Measurements from ENCODE around the gene LDB1. TPM values are rescaled to one million over a fixed set of nuclear protein-coding genes. Genes with fewer than 3 reads are reported as not detected.

The LDB1 gene
- total and polyA plus RNA-seq, 11 donors = 29.5 to 63.2 (median 45.7) TPM

- Histone ChIP-seq H3K9me3 (no peaks in the 10 kb centered on the region), H3K27me3 (no peaks in the 10 kb centered on the region), H3K4me3 (no peak overlapping the region), H3K4me1 (peaks cover 0 to 40% (median 34%) of the 10 kb centered on the region in 12 donors), H3K36me3 (peaks cover 3 to 57% (median 55%) of the 10 kb centered on the region in 9 donors), H3K27ac (no peak overlapping the region)
- TF ChIP-seq CTCF (IDR thresholded peaks at IDR 0.05) = no peak
- no peak for TF ChIP-seq POLR2A (IDR thresholded peaks at IDR 0.05)
- DNase-seq = no peak
- ATAC-seq = no peak
- intact Hi-C loops (cut with DNase I) = loop anchor here in 1 of 10 donors (5.0 kb wide), 1 partner anchor 39 kb away; no protein-coding TSS in a partner anchor
- 91 to 94% (median 93%) methylated on average over 11 to 12 of the region's 12 CpGs for WGBS, 4 donors
Measured at GRCh38 chr10:102111276-102111675, 8.9 kb downstream of the LDB1 start.

GRCh38 chr10:102109166-102110116 is 10.7 kb downstream of the LDB1 start:
- Histone ChIP-seq H3K36me3 (peaks cover 3 to 63% (median 55%) of the 10 kb centered on the region in 9 donors), H3K4me3 (no peak overlapping the region), H3K27me3 (no peaks in the 10 kb centered on the region), H3K27ac (no peak overlapping the region), H3K4me1 (peaks cover 0 to 25% (median 21%) of the 10 kb centered on the region in 12 donors), H3K9me3 (no peaks in the 10 kb centered on the region)
- TF ChIP-seq CTCF (IDR thresholded peaks at IDR 0.05) = no peak
- TF ChIP-seq POLR2A (IDR thresholded peaks at IDR 0.05) = no peak
- ATAC-seq = no peak
- intact Hi-C loops (cut with DNase I) = loop anchor here in 1 of 10 donors (5.0 kb wide), 1 partner anchor 37 kb away; no protein-coding TSS in a partner anchor
- DNase-seq = no peak
- WGBS, 4 donors = 87 to 89% (median 88%) methylated on average over 24 of the region's 24 CpGs

- Histone ChIP-seq H3K9me3 (no peaks in the 10 kb centered on the region), H3K4me1 (peaks cover 0 to 2% (median 0%) of the 10 kb centered on the region in 12 donors), H3K27ac (no peak overlapping the region), H3K4me3 (no peak overlapping the region), H3K36me3 (peaks cover 3 to 67% (median 57%) of the 10 kb centered on the region in 9 donors), H3K27me3 (no peaks in the 10 kb centered on the region)
- no peak for TF ChIP-seq CTCF (IDR thresholded peaks at IDR 0.05)
- no peak for TF ChIP-seq POLR2A (IDR thresholded peaks at IDR 0.05)
- DNase-seq (no peak), ATAC-seq (no peak)
- 76 to 94% (median 82%) methylated on average over 2 of the region's 2 CpGs for WGBS, 4 donors
- intact Hi-C loops (cut with DNase I) = no loop called here
Measured at GRCh38 chr10:102106998-102107397, 13.2 kb downstream of the LDB1 start.

- 83 to 89% (median 86%) methylated on average over 1 of the region's 1 CpG for whole genome bisulfite sequencing, 4 donors
- no peaks in the 10 kb centered on the region for H3K4me1 ChIP-seq
- no peaks in the 10 kb centered on the region for H3K9me3 ChIP-seq
- TF ChIP-seq CTCF (IDR thresholded peaks at IDR 0.05) = no peak
- no peak for TF ChIP-seq POLR2A (IDR thresholded peaks at IDR 0.05)
- intact Hi-C loops (cut with DNase I) = no loop called here
- H3K4me3 ChIP-seq = no peak overlapping the region
- DNase-seq (no peak), ATAC-seq (no peak)
- H3K36me3 ChIP-seq = peaks cover 0 to 32% (median 16%) of the 10 kb centered on the region in 9 donors
- no peaks in the 10 kb centered on the region for H3K27me3 ChIP-seq
- no peak overlapping the region for H3K27ac ChIP-seq
Measured at GRCh38 chr10:102102421-102102820, 17.7 kb downstream of the LDB1 start.

Data from heart left ventricle (tissue), 16 donors.